Left lung (tissue), 10 donors: Measurements from ENCODE around the gene PRPF38A. TPM values are rescaled to one million over a fixed set of nuclear protein-coding genes. Genes with fewer than 3 reads are reported as not detected.

Experiments used
- ATAC-seq: fragments of 200-7000 bp; cut with Tn5 transposase; one replicate; pipeline ENCODE4 v1.9.1; 2020; ENCODE audit warnings: moderate library complexity
- DNase-seq, 4 donors: peaks; one replicate each; pipeline ENCODE4 v3.0.0-alpha.2; 2013 to 2020
- H3K27ac ChIP-seq, 2 donors: fragments of 200-600 bp; sonication (generic) in 1 of 2; one replicate each; pipeline versions ENCODE4 v1.5.0 to v1.8.0; 2020 to 2021
- H3K27me3 ChIP-seq, 2 donors: fragments of 200-600 bp; sonication (generic) in 1 of 2; one replicate each; pipeline versions ENCODE4 v1.5.0 to v1.8.0; 2020 to 2021
- H3K36me3 ChIP-seq, 2 donors: fragments of 200-600 bp; sonication (generic) in 1 of 2; one replicate each; pipeline versions ENCODE4 v1.5.0 to v1.8.0; 2020 to 2021
- H3K4me1 ChIP-seq, 2 donors: fragments of 200-600 bp; one replicate each; pipeline ENCODE4 v1.8.0; 2021
- H3K4me3 ChIP-seq, 2 donors: fragments of 200-600 bp; sonication (generic) in 1 of 2; one replicate each; pipeline versions ENCODE4 v1.5.0 to v1.8.0; 2020 to 2021; ENCODE audit warnings: mild to moderate bottlenecking in 1 of 2
- H3K9me3 ChIP-seq, 2 donors: fragments of 200-600 bp; sonication (generic) in 1 of 2; one replicate each; pipeline versions ENCODE4 v1.5.0 to v1.8.0; 2020 to 2021
- CTCF ChIP-seq, 2 donors: fragments of 200-600 bp; sonication (generic) in 1 of 2; IDR thresholded peaks; one replicate each; pipeline versions ENCODE4 v1.5.0 to v1.8.0; 2021; ENCODE audit warnings: antibody characterized with exemption in 2 of 2
- intact Hi-C, 2 donors: fragments of 100-400 bp; cut with DNase I; formaldehyde crosslinking; loops; one replicate each; pipeline versions ENCODE4 v1.11.2 to v1.14.2; 2022
- polyA plus RNA-seq, 6 donors: library from polyadenylated mRNA; unstranded; fragments of 120-200 nt; gene quantifications; one replicate each; pipeline ENCODE4 v1.2.1, GENCODE V29; 2013; ENCODE audit not compliant: insufficient read length in 6 of 6
- total RNA-seq, 2 donors: library from RNA; stranded (reverse); fragmentation: NEBNext Ultra II Directional; extraction: Animal tissue kit (Norgen Biotek cat#: 25700); gene quantifications; one replicate each; pipeline ENCODE4 v1.2.1, GENCODE V29; 2021
- donor health status: DM: no; HTN: yes; CAD: no.
- donor health status: DM: no; HTN: no; CAD: no.

Gene PRPF38A
- total and polyA plus RNA-seq, 8 donors: 31.3 to 87.1 (median 79.2) TPM

DNA sequence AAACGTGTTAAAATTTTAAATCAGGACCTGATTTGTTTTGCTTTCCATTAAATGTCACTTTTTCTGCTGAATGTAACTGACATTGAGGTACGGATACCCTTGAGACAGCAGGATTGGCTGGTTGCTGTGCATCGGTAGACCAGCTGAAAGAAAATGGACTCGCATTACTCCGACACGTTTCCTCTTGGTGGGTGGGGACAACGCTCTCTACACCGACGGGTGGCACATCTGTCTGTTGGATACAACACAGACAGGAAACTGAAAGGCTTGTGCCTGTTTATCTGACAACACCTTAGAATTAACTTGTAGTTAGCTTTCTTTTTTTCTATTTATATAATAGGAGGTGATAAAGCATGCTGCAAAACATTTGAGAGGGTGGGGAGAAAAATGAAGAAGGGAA, 19.4 kb downstream of the PRPF38A start:
- Histone ChIP-seq H3K9me3 (no peaks in the 10 kb centered on the region), H3K36me3 (peaks cover 0 to 45% of the 10 kb centered on the region in 2 donors), H3K27ac (peak overlapping the region in 1 of 2 donors; percentile 34), H3K4me1 (peaks cover 0 to 9% of the 10 kb centered on the region in 2 donors), H3K27me3 (no peaks in the 10 kb centered on the region), H3K4me3 (no peak overlapping the region)
- ATAC-seq: no peak
- intact Hi-C loops: no loop called here
- no peak for TF ChIP-seq CTCF (IDR thresholded peaks at IDR 0.05)
- no peak for DNase-seq

- intact Hi-C loops: no loop called here
- TF ChIP-seq CTCF (IDR thresholded peaks at IDR 0.05): no peak
- Histone ChIP-seq H3K36me3 (peaks cover 0 to 42% of the 10 kb centered on the region in 2 donors), H3K4me1 (peaks cover 0 to 9% of the 10 kb centered on the region in 2 donors), H3K27me3 (no peaks in the 10 kb centered on the region), H3K4me3 (no peak overlapping the region), H3K9me3 (no peaks in the 10 kb centered on the region), H3K27ac (peak overlapping the region in 1 of 2 donors; percentile 34)
- ATAC-seq (peak; percentile 33), DNase-seq (no peak)
These were observed 19.8 kb downstream of the PRPF38A start for GRCh38 chr1:52424231-52424636.

- H3K4me1 ChIP-seq: peaks cover 0 to 9% of the 10 kb centered on the region in 2 donors
- peak overlapping the region in 1 of 2 donors; percentile 34 for H3K27ac ChIP-seq
- no peaks in the 10 kb centered on the region for H3K9me3 ChIP-seq
- peaks cover 0 to 42% of the 10 kb centered on the region in 2 donors for H3K36me3 ChIP-seq
- no peak for TF ChIP-seq CTCF (IDR thresholded peaks at IDR 0.05)
- DNase-seq: no peak
- no peak overlapping the region for H3K4me3 ChIP-seq
- H3K27me3 ChIP-seq: no peaks in the 10 kb centered on the region
- no peak for ATAC-seq
- intact Hi-C loops: no loop called here
These were observed 20.4 kb downstream of the PRPF38A start for GRCh38 chr1:52424813-52425212.

GRCh38 chr1:52426371-52426770, 22.0 kb downstream of the PRPF38A start:
- no peak overlapping the region for H3K27ac ChIP-seq
- no peaks in the 10 kb centered on the region for H3K27me3 ChIP-seq
- peak in 1 of 4 donors; percentile 13 for DNase-seq
- TF ChIP-seq CTCF (IDR thresholded peaks at IDR 0.05): no peak
- intact Hi-C loops: no loop called here
- no peak for ATAC-seq
- peaks cover 0 to 42% of the 10 kb centered on the region in 2 donors for H3K36me3 ChIP-seq
- peaks cover 0 to 9% of the 10 kb centered on the region in 2 donors for H3K4me1 ChIP-seq
- no peak overlapping the region for H3K4me3 ChIP-seq
- H3K9me3 ChIP-seq: no peaks in the 10 kb centered on the region

DNA sequence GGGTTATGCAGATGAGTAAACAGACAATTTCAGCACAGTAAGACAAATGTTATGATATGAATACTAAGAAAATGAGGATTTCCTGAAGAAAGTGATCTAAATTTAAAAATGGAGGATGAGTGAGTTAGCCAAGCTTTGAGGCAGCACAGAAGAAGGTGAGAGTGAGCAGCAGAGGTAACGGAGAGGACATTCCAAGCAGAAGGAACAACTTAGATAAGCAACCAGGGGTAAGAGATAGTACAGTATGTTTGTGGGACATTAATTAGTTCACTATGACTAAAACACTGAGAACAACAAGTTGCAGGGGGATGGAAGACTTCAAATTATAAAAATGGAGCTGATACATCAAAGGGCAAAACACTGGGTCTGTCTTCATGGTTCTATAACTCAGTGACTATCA, 22.8 kb downstream of the PRPF38A start:
- intact Hi-C loops: no loop called here

More for the DNA sequence above, 22.8 kb downstream of the PRPF38A start:
- TF ChIP-seq CTCF (IDR thresholded peaks at IDR 0.05): no peak
- H3K36me3 ChIP-seq: peaks cover 0 to 42% of the 10 kb centered on the region in 2 donors
- no peaks in the 10 kb centered on the region for H3K9me3 ChIP-seq
- DNase-seq (no peak), ATAC-seq (no peak)
- no peak overlapping the region for H3K4me3 ChIP-seq
- no peak overlapping the region for H3K27ac ChIP-seq
- peaks cover 0 to 9% of the 10 kb centered on the region in 2 donors for H3K4me1 ChIP-seq
- no peaks in the 10 kb centered on the region for H3K27me3 ChIP-seq
